Stimulated activated naive B cell treated with anti-CD40 and anti-IgM and Interleukin-4, amounts not matched to agents 10 μg/mL and 1 μg/mL and 100 μg/mL, for 72 hours (primary cell): Measurements from ENCODE around the gene DSCAML1.

ENCODE experiments used
- ATAC-seq, 2 donors: fragments of 150-1000 bp; cut with Tn5 transposase; replicated peaks; 2 replicates each; pipeline ENCODE4 v1.10.0; 2021; ENCODE audit warnings: moderate library complexity in 1 of 2
- DNase-seq: peaks from one replicate; pipeline ENCODE4 v3.0.0; 2021
- H3K27ac Mint-ChIP-seq: one replicate; pipeline ENCODE4 v1.8.0; 2022; ENCODE audit warnings: mild to moderate bottlenecking, mixed read lengths
- H3K27me3 Mint-ChIP-seq, 2 donors: one replicate each; pipeline ENCODE4 v1.8.0; 2022; ENCODE audit warnings: mixed read lengths in 2 of 2
- H3K36me3 Mint-ChIP-seq, 2 donors: one replicate each; pipeline ENCODE4 v1.8.0; 2022; ENCODE audit warnings: mixed read lengths in 2 of 2, mild to moderate bottlenecking in 1 of 2
- H3K4me1 Mint-ChIP-seq, 2 donors: one replicate each; pipeline ENCODE4 v1.8.0; 2022; ENCODE audit warnings: mixed read lengths in 2 of 2, mild to moderate bottlenecking in 1 of 2
- H3K4me3 Mint-ChIP-seq, 2 donors: one replicate each; pipeline ENCODE4 v1.8.0; 2022; ENCODE audit warnings: mild to moderate bottlenecking in 2 of 2, mixed read lengths in 2 of 2, moderate library complexity in 1 of 2
- H3K9me3 Mint-ChIP-seq, 2 donors: one replicate each; pipeline ENCODE4 v1.8.0; 2022; ENCODE audit warnings: mixed read lengths in 2 of 2, mild to moderate bottlenecking in 1 of 2

DSCAML1 gene

GRCh38 chr11:117825538-117826189 lies 28.6 kb upstream of the DSCAML1 start:
- no peaks in the 10 kb centered on the region for H3K9me3 Mint-ChIP-seq
- H3K27ac Mint-ChIP-seq: no peak overlapping the region
- no peak overlapping the region for H3K4me3 Mint-ChIP-seq
- peaks cover 25 to 33% of the 10 kb centered on the region in 2 donors for H3K27me3 Mint-ChIP-seq
- peaks cover 0 to 2% of the 10 kb centered on the region in 2 donors for H3K36me3 Mint-ChIP-seq
- DNase-seq: no peak
- peaks cover 51 to 72% of the 10 kb centered on the region in 2 donors for H3K4me1 Mint-ChIP-seq
- ATAC-seq: no peak

GRCh38 chr11:117824571-117825537 lies 27.8 kb upstream of the DSCAML1 start, which contains the start of gene FXYD2:
TSS of gene FXYD2 (minus strand) at chr11:117824744. CDS start at chr11:117824678, 66 bp downstream.
- H3K27me3 Mint-ChIP-seq: peaks cover 25 to 29% of the 10 kb centered on the region in 2 donors
- DNase-seq: no peak
- peaks cover 48 to 72% of the 10 kb centered on the region in 2 donors for H3K4me1 Mint-ChIP-seq
- H3K4me3 Mint-ChIP-seq: peak within 1 kb of the TSS in 1 of 2 donors; percentile 14
- H3K9me3 Mint-ChIP-seq: no peaks in the 10 kb centered on the region
- peak within 1 kb of the TSS; percentile 31 for H3K27ac Mint-ChIP-seq
- peaks cover 0 to 2% of the 10 kb centered on the region in 2 donors for H3K36me3 Mint-ChIP-seq
- ATAC-seq: no peak

- ATAC-seq (no peak), DNase-seq (no peak)
- H3K27ac Mint-ChIP-seq: peak overlapping the region; percentile 31
- peaks cover 25 to 29% of the 10 kb centered on the region in 2 donors for H3K27me3 Mint-ChIP-seq
- H3K9me3 Mint-ChIP-seq: no peaks in the 10 kb centered on the region
- H3K4me1 Mint-ChIP-seq: peaks cover 48 to 71% of the 10 kb centered on the region in 2 donors
- H3K36me3 Mint-ChIP-seq: peaks cover 0 to 2% of the 10 kb centered on the region in 2 donors
- H3K4me3 Mint-ChIP-seq: peak overlapping the region in 1 of 2 donors; percentile 14
These were observed 27.0 kb upstream of the DSCAML1 start for GRCh38 chr11:117823946-117824420.

- peaks cover 25 to 29% of the 10 kb centered on the region in 2 donors for H3K27me3 Mint-ChIP-seq
- H3K27ac Mint-ChIP-seq: no peak overlapping the region
- ATAC-seq (peak; percentile 29 to 44), DNase-seq (no peak)
- peaks cover 0 to under 1% of the 10 kb centered on the region in 2 donors for H3K9me3 Mint-ChIP-seq
- peaks cover 47 to 71% of the 10 kb centered on the region in 2 donors for H3K4me1 Mint-ChIP-seq
- peak overlapping the region in 1 of 2 donors; percentile 25 for H3K4me3 Mint-ChIP-seq
- H3K36me3 Mint-ChIP-seq: peaks cover 0 to 2% of the 10 kb centered on the region in 2 donors
These were observed 26.4 kb upstream of the DSCAML1 start for GRCh38 chr11:117823294-117823945.

GRCh38 chr11:117822074-117823033 lies 25.3 kb upstream of the DSCAML1 start:
- Mint-ChIP-seq H3K27ac (no peak overlapping the region), H3K36me3 (peaks cover under 1 to 2% of the 10 kb centered on the region in 2 donors), H3K9me3 (peaks cover 0 to 2% of the 10 kb centered on the region in 2 donors), H3K4me3 (no peak overlapping the region), H3K4me1 (peaks cover 47 to 71% of the 10 kb centered on the region in 2 donors), H3K27me3 (peaks cover 21 to 29% of the 10 kb centered on the region in 2 donors)
- ATAC-seq (no peak), DNase-seq (peak; percentile 42)

GRCh38 chr11:117821431-117821830 lies 24.4 kb upstream of the DSCAML1 start:
- H3K9me3 Mint-ChIP-seq: peaks cover 0 to 2% of the 10 kb centered on the region in 2 donors
- ATAC-seq (no peak), DNase-seq (no peak)
- peaks cover 51 to 79% of the 10 kb centered on the region in 2 donors for H3K4me1 Mint-ChIP-seq
- H3K4me3 Mint-ChIP-seq: no peak overlapping the region
- H3K27ac Mint-ChIP-seq: no peak overlapping the region
- H3K36me3 Mint-ChIP-seq: peaks cover 4 to 7% of the 10 kb centered on the region in 2 donors
- H3K27me3 Mint-ChIP-seq: peaks cover 21 to 29% of the 10 kb centered on the region in 2 donors

GRCh38 chr11:117820516-117820915 lies 23.5 kb upstream of the DSCAML1 start:
- peaks cover 60 to 86% of the 10 kb centered on the region in 2 donors for H3K4me1 Mint-ChIP-seq
- peaks cover 0 to 2% of the 10 kb centered on the region in 2 donors for H3K9me3 Mint-ChIP-seq
- no peak for DNase-seq
- H3K36me3 Mint-ChIP-seq: peaks cover 4 to 15% of the 10 kb centered on the region in 2 donors
- peak overlapping the region; percentile 47 for H3K27ac Mint-ChIP-seq
- no peak overlapping the region for H3K4me3 Mint-ChIP-seq
- peaks cover 17 to 22% of the 10 kb centered on the region in 2 donors for H3K27me3 Mint-ChIP-seq
- ATAC-seq: no peak

GRCh38 chr11:117820071-117820470 lies 23.1 kb upstream of the DSCAML1 start:
- Mint-ChIP-seq H3K36me3 (peaks cover 4 to 15% of the 10 kb centered on the region in 2 donors), H3K27me3 (peaks cover 13 to 18% of the 10 kb centered on the region in 2 donors), H3K9me3 (peaks cover 0 to 2% of the 10 kb centered on the region in 2 donors), H3K4me3 (no peak overlapping the region), H3K27ac (peak overlapping the region; percentile 56), H3K4me1 (peaks cover 61 to 86% of the 10 kb centered on the region in 2 donors)
- no peak for DNase-seq
- ATAC-seq: no peak

- peaks cover 8 to 11% of the 10 kb centered on the region in 2 donors for H3K27me3 Mint-ChIP-seq
- DNase-seq (no peak), ATAC-seq (no peak)
- H3K36me3 Mint-ChIP-seq: peaks cover 4 to 17% of the 10 kb centered on the region in 2 donors
- H3K9me3 Mint-ChIP-seq: peaks cover 0 to 2% of the 10 kb centered on the region in 2 donors
- peaks cover 66 to 86% of the 10 kb centered on the region in 2 donors for H3K4me1 Mint-ChIP-seq
- H3K27ac Mint-ChIP-seq: peak overlapping the region; percentile 100
- no peak overlapping the region for H3K4me3 Mint-ChIP-seq
These were observed 22.4 kb upstream of the DSCAML1 start for GRCh38 chr11:117819096-117820040.

- H3K27me3 Mint-ChIP-seq: peaks cover under 1 to 2% of the 10 kb centered on the region in 2 donors
- DNase-seq (peak; percentile 84), ATAC-seq (peak; percentile 51 to 54)
- H3K36me3 Mint-ChIP-seq: peaks cover 5 to 25% of the 10 kb centered on the region in 2 donors
- H3K9me3 Mint-ChIP-seq: peaks cover 0 to 2% of the 10 kb centered on the region in 2 donors
- peak overlapping the region; percentile 100 for H3K27ac Mint-ChIP-seq
- peaks cover 67 to 86% of the 10 kb centered on the region in 2 donors for H3K4me1 Mint-ChIP-seq
- H3K4me3 Mint-ChIP-seq: peak overlapping the region; percentile 94 to 100
These were observed 21.2 kb upstream of the DSCAML1 start for GRCh38 chr11:117818041-117818873.

- Mint-ChIP-seq H3K36me3 (peaks cover 5 to 28% of the 10 kb centered on the region in 2 donors), H3K9me3 (peaks cover 0 to 2% of the 10 kb centered on the region in 2 donors), H3K4me1 (peaks cover 69 to 87% of the 10 kb centered on the region in 2 donors), H3K27me3 (no peaks in the 10 kb centered on the region), H3K27ac (peak overlapping the region; percentile 100), H3K4me3 (peak overlapping the region; percentile 94 to 100)
- DNase-seq (peak; percentile 92), ATAC-seq (peak; percentile 36 to 38)
These were observed 20.5 kb upstream of the DSCAML1 start for GRCh38 chr11:117817368-117818040.
